Nephron (organoid): ENCODE data around the gene ARID1A.
"Not testable (repeated sequence)": the region's sequence is repeated elsewhere in the genome, so short reads cannot be mapped to it uniquely, and the experiment has no call there.

Experiments
- H3K27ac Mint-ChIP-seq, 3 experiments: 2 replicates each; pipeline ENCODE4 v1.8.0; 2020; ENCODE audit warnings: mixed read lengths in 3 of 3, mild to moderate bottlenecking in 2 of 3, moderate library complexity in 1 of 3
- H3K27me3 Mint-ChIP-seq: 2 replicates; pipeline ENCODE4 v1.8.0; 2021; ENCODE audit warnings: low read depth, mild to moderate bottlenecking, moderate library complexity, mixed read lengths
- H3K36me3 Mint-ChIP-seq: 2 replicates; pipeline ENCODE4 v1.8.0; 2020; ENCODE audit warnings: low read depth, mixed read lengths
- H3K4me1 Mint-ChIP-seq: 2 replicates; pipeline ENCODE4 v1.8.0; 2020; ENCODE audit warnings: mixed read lengths
- H3K4me3 Mint-ChIP-seq, 3 experiments: 2 replicates each; pipeline ENCODE4 v1.8.0; 2020; ENCODE audit warnings: mild to moderate bottlenecking in 3 of 3, mixed read lengths in 3 of 3, moderate library complexity in 2 of 3
- H3K9me3 Mint-ChIP-seq: 2 replicates; pipeline ENCODE4 v1.8.0; 2020; ENCODE audit warnings: mixed read lengths
- TF ChIP-seq, protein P1 (sequence below), 3 experiments: fragments of 200-600 bp; sonication (generic); IDR thresholded peaks; one replicate each; pipeline ENCODE4 v1.5.0; 2021; ENCODE audit warnings: antibody characterized with exemption in 3 of 3; ENCODE audit not compliant: unreplicated experiment in 3 of 3

ARID1A gene

DNA sequence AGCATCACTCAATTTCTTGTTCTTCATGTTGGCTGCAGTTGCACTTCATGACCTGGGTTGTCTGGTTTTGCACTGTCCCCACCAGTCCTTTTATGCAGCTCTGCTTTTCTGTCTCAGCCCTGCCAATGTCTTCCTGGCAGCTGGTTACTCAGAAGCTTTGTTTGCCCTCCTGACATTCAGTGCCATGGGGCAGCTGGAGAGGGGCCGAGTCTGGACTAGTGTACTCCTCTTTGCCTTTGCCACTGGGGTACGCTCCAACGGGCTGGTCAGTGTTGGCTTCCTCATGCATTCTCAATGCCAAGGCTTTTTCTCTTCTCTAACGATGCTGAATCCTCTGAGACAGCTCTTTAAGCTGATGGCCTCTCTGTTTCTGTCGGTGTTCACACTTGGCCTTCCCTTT is 98.6 kb downstream of the ARID1A start:
- Mint-ChIP-seq H3K4me1 (peaks cover 21% of the 10 kb centered on the region), H3K9me3 (no peaks in the 10 kb centered on the region), H3K27me3 (no peaks in the 10 kb centered on the region), H3K36me3 (peaks cover 15% of the 10 kb centered on the region), H3K4me3 (no peak overlapping the region), H3K27ac (no peak overlapping the region)
- TF ChIP-seq, protein P1, sequence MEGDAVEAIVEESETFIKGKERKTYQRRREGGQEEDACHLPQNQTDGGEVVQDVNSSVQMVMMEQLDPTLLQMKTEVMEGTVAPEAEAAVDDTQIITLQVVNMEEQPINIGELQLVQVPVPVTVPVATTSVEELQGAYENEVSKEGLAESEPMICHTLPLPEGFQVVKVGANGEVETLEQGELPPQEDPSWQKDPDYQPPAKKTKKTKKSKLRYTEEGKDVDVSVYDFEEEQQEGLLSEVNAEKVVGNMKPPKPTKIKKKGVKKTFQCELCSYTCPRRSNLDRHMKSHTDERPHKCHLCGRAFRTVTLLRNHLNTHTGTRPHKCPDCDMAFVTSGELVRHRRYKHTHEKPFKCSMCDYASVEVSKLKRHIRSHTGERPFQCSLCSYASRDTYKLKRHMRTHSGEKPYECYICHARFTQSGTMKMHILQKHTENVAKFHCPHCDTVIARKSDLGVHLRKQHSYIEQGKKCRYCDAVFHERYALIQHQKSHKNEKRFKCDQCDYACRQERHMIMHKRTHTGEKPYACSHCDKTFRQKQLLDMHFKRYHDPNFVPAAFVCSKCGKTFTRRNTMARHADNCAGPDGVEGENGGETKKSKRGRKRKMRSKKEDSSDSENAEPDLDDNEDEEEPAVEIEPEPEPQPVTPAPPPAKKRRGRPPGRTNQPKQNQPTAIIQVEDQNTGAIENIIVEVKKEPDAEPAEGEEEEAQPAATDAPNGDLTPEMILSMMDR (IDR thresholded peaks at IDR 0.05; ENCODE audit: unreplicated experiment in 3 of 3) = no peak

DNA sequence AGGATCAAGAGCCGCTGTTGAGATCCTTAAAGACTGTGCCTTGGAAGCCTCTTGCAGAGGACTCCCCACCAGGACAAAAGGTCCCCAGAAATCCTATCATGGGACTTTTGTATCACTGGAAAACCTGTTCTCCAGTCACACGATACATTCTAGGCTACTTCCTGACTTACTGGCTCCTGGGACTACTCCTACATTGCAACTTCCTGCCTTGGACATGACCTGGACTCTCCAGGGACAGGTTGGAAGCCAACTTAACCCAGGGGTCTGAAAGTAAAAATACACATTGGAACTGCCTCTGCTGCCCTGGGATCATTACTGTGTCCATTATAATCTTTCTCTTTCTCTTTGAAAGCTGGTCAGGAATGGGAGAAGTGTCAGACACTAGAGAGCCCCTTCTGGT is 101.8 kb downstream of the ARID1A start:
- H3K27me3 Mint-ChIP-seq = no peaks in the 10 kb centered on the region
- H3K4me3 Mint-ChIP-seq = no peak overlapping the region
- H3K27ac Mint-ChIP-seq = peak overlapping the region in 2 of 3 experiments; percentile 34 to 48
- H3K36me3 Mint-ChIP-seq = peaks cover 27% of the 10 kb centered on the region
- peaks cover 22% of the 10 kb centered on the region for H3K4me1 Mint-ChIP-seq
- TF ChIP-seq, protein P1 (IDR thresholded peaks at IDR 0.05; ENCODE audit: unreplicated experiment in 3 of 3) = no peak
- H3K9me3 Mint-ChIP-seq = peaks cover 3% of the 10 kb centered on the region

DNA sequence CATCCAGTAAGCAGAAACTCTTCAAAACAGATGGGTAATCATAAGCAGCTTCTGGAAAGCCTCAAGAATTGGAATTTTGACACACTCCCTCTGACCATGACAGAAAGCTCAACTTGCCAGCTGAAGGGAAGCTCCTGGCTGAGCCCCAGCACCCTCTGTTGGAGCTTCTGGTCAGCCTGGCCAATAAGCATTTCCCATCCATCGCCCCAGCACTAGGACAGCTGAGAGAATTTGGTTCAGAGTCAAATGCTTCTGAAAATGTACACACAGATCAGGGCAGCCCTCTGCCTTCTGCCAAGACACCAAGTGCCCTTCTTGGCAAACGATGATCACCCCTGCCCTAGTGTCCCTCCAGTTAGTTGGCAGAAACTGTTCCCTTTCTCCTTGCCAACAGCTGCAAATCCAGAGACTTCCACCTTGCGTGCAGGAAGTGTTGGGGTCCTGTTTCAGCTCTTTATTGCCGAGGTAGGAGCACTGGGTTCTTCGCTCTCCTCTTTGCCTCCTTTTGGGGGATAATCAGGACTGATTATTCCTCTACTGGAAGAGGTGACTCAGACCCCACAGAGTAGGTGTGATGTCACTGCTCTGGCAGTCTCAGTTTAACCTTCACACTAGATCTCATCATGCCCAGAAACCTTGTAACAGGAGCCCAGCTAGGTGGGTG is 103.8 kb downstream of the ARID1A start:
- H3K4me3 Mint-ChIP-seq = peak overlapping the region in 1 of 3 experiments; percentile 29
- TF ChIP-seq, protein P1 (IDR thresholded peaks at IDR 0.05; ENCODE audit: unreplicated experiment in 3 of 3) = no peak
- H3K9me3 Mint-ChIP-seq = peaks cover 3% of the 10 kb centered on the region
- peaks cover 22% of the 10 kb centered on the region for H3K4me1 Mint-ChIP-seq
- no peaks in the 10 kb centered on the region for H3K27me3 Mint-ChIP-seq
- H3K27ac Mint-ChIP-seq = peak overlapping the region; percentile 26 to 69 (median 51)
- peaks cover 25% of the 10 kb centered on the region for H3K36me3 Mint-ChIP-seq

DNA sequence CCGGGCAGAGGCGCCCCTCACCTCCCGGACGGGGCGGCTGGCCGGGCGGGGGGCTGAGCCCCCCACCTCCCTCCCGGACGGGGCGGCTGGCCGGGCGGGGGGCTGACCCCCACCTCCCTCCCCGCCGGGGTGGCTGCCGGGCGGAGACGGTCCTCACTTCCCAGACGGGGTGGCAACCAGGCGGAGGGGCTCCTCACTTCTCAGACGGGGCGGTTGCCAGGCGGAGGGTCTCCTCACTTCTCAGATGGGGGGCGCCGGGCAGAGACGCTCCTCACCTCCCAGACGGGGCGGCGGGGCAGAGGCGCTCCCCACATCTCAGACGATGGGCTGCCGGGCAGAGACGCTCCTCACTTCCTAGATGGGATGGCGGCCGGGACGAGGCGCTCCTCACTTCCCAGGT is 108.1 kb downstream of the ARID1A start:
- peaks cover 23% of the 10 kb centered on the region for H3K36me3 Mint-ChIP-seq

DNA sequence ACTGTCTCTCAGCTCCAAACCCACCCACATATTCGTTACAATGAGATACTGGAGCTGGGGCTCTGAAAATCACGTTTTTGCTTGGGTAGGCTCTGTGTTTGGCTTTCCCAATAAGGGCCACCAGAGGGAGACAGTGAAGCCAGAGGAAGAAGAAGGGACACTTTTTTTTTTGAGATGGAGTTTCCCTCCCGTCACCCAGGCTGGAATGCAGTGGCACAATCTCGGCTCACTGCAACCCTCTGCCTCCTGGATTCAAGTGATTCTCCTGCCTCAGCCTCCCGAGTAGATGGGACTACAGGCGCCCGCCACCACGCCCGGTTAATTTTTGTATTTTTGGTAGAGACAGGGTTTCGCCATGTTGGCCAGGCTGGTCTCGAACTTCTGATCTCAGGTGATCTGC is 114.3 kb downstream of the ARID1A start:
- not testable (repeated sequence) for H3K27me3 Mint-ChIP-seq, H3K4me1 Mint-ChIP-seq

More for the DNA sequence above, 108.1 kb downstream of the ARID1A start:
- not testable (repeated sequence) for H3K9me3 Mint-ChIP-seq, H3K4me3 Mint-ChIP-seq, H3K27ac Mint-ChIP-seq, H3K27me3 Mint-ChIP-seq
- H3K4me1 Mint-ChIP-seq = peaks cover 16% of the 10 kb centered on the region

DNA sequence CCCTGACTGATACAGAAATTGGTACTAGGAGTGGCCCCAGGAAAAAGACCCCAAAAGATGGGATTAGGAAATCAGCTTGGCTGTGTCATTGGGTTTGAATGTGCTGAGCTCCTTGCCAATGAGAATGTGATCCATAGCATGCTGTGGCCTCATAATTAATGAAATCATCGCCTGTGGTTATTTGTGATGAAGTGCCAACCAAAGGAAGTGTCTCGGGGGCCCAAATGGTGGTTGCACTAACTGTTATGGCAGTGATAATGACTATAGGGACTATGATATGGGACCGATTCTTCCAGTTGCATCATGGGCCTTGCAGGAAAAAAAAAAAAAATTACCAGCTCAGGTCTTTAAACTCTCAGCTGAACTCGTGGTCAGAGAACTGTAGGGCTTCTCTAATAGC is 115.2 kb downstream of the ARID1A start:
- Mint-ChIP-seq H3K4me3 (no peak overlapping the region), H3K4me1 (no peaks in the 10 kb centered on the region), H3K27me3 (peaks cover 3% of the 10 kb centered on the region), H3K9me3 (no peaks in the 10 kb centered on the region), H3K27ac (no peak overlapping the region), H3K36me3 (peaks cover 7% of the 10 kb centered on the region)
- TF ChIP-seq, protein P1 (IDR thresholded peaks at IDR 0.05; ENCODE audit: unreplicated experiment in 3 of 3) = no peak

More for the DNA sequence above, 114.3 kb downstream of the ARID1A start:
- H3K27ac Mint-ChIP-seq, H3K9me3 Mint-ChIP-seq, H3K4me3 Mint-ChIP-seq: not testable (repeated sequence)
- TF ChIP-seq, protein P1 (IDR thresholded peaks at IDR 0.05; ENCODE audit: unreplicated experiment in 3 of 3) = peak; percentile 60 to 74 (median 63)
- peaks cover 10% of the 10 kb centered on the region for H3K36me3 Mint-ChIP-seq
